ENCODE results near the gene GOLGA3. TPM values are rescaled to one million over a fixed set of nuclear protein-coding genes. Genes with fewer than 3 reads are reported as not detected.
"Not testable (repeated sequence)": the region's sequence is repeated elsewhere in the genome, so short reads cannot be mapped to it uniquely, and the experiment has no call there.

The GOLGA3 gene
- total RNA-seq, 1 donor from 2014 or later = 50.6 TPM

DNA sequence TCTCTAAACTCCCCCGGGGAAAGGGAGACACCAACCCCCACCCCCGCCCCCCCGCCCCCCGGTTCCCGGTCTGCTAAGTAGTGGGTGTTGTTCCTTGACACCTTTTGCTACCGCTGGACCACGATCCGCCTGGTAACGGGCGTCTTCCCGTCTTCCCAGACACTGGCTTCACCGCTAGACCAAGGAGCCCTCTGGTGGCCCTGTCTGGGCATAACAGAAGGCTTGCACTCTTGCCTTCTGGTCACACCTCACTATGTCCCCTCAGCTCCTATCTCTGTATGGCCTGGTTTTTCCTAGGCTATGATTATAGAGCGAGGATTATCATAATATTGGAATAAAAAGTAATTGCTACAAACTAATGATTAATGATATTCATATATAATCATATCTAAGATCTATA is 19.3 kb downstream of the GOLGA3 start:
- not testable (repeated sequence) for H3K27me3 Mint-ChIP-seq (ENCODE audit: unreplicated experiment); H3K4me3 Mint-ChIP-seq (ENCODE audit: unreplicated experiment); H3K27ac Mint-ChIP-seq (ENCODE audit: unreplicated experiment); H3K4me1 Mint-ChIP-seq (ENCODE audit: low read depth, unreplicated experiment); H3K9me3 Mint-ChIP-seq (ENCODE audit: unreplicated experiment)
- H3K36me3 Mint-ChIP-seq (ENCODE audit: unreplicated experiment) = peaks cover 18% of the 10 kb centered on the region
- peak; percentile 77 for DNase-seq
- peak; percentile 27 for TF ChIP-seq CTCF (IDR thresholded peaks at IDR 0.05; ENCODE audit: partially characterized antibody, unreplicated experiment)

- peaks cover 10% of the 10 kb centered on the region for H3K9me3 Mint-ChIP-seq (ENCODE audit: unreplicated experiment)
- H3K27ac Mint-ChIP-seq (ENCODE audit: unreplicated experiment) = peak overlapping the region; percentile 43
- peaks cover 4% of the 10 kb centered on the region for H3K27me3 Mint-ChIP-seq (ENCODE audit: unreplicated experiment)
- H3K36me3 Mint-ChIP-seq (ENCODE audit: unreplicated experiment) = peaks cover 17% of the 10 kb centered on the region
- no peak for TF ChIP-seq CTCF (IDR thresholded peaks at IDR 0.05; ENCODE audit: partially characterized antibody, unreplicated experiment)
- H3K4me3 Mint-ChIP-seq (ENCODE audit: unreplicated experiment) = no peak overlapping the region
- peaks cover 4% of the 10 kb centered on the region for H3K4me1 Mint-ChIP-seq (ENCODE audit: low read depth, unreplicated experiment)
- DNase-seq = no peak
Observed at GRCh38 chr12:132807295-132808092, 21.2 kb downstream of the GOLGA3 start.

- no peak for DNase-seq
- Mint-ChIP-seq H3K4me1 (ENCODE audit: low read depth, unreplicated experiment) (peaks cover 4% of the 10 kb centered on the region), H3K27me3 (ENCODE audit: unreplicated experiment) (peaks cover 4% of the 10 kb centered on the region), H3K27ac (ENCODE audit: unreplicated experiment) (peak overlapping the region; percentile 43), H3K9me3 (ENCODE audit: unreplicated experiment) (peaks cover 10% of the 10 kb centered on the region), H3K36me3 (ENCODE audit: unreplicated experiment) (peaks cover 13% of the 10 kb centered on the region), H3K4me3 (ENCODE audit: unreplicated experiment) (no peak overlapping the region)
- no peak for TF ChIP-seq CTCF (IDR thresholded peaks at IDR 0.05; ENCODE audit: partially characterized antibody, unreplicated experiment)
Observed at GRCh38 chr12:132806857-132807256, 21.8 kb downstream of the GOLGA3 start.

- Mint-ChIP-seq H3K4me1 (ENCODE audit: low read depth, unreplicated experiment) (peaks cover 4% of the 10 kb centered on the region), H3K27ac (ENCODE audit: unreplicated experiment) (no peak overlapping the region), H3K27me3 (ENCODE audit: unreplicated experiment) (peaks cover 4% of the 10 kb centered on the region), H3K9me3 (ENCODE audit: unreplicated experiment) (peaks cover 8% of the 10 kb centered on the region), H3K4me3 (ENCODE audit: unreplicated experiment) (no peak overlapping the region), H3K36me3 (ENCODE audit: unreplicated experiment) (peaks cover 7% of the 10 kb centered on the region)
- DNase-seq = no peak
- no peak for TF ChIP-seq CTCF (IDR thresholded peaks at IDR 0.05; ENCODE audit: partially characterized antibody, unreplicated experiment)
Observed at GRCh38 chr12:132804426-132804861, 24.2 kb downstream of the GOLGA3 start.

DNA sequence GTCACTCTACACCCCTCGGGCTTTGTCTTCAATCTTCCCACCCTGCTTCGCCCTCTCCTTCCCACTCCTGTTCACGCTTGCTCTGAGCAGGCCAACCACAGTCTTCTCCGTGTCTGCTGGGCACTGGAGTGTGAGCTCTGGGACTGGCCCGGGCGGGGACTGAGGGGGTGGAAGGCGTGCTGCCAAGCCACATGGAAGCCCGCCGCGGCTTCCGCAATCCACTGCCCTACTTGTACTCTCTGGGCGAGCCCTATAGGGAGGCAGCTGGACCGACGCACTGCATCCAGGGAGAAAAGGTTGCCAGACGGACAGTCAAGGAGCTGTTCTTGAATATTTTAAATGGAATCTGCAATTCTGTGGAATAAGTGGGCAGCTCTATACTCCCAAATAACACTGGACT is 24.8 kb downstream of the GOLGA3 start:
- H3K36me3 Mint-ChIP-seq (ENCODE audit: unreplicated experiment) = peaks cover 7% of the 10 kb centered on the region
- no peak overlapping the region for H3K27ac Mint-ChIP-seq (ENCODE audit: unreplicated experiment)
- peaks cover 4% of the 10 kb centered on the region for H3K27me3 Mint-ChIP-seq (ENCODE audit: unreplicated experiment)
- H3K9me3 Mint-ChIP-seq (ENCODE audit: unreplicated experiment) = peaks cover 8% of the 10 kb centered on the region
- no peak for TF ChIP-seq CTCF (IDR thresholded peaks at IDR 0.05; ENCODE audit: partially characterized antibody, unreplicated experiment)
- DNase-seq = no peak
- no peak overlapping the region for H3K4me3 Mint-ChIP-seq (ENCODE audit: unreplicated experiment)
- H3K4me1 Mint-ChIP-seq (ENCODE audit: low read depth, unreplicated experiment) = peaks cover 4% of the 10 kb centered on the region

Data from glutamatergic neuron (in vitro differentiated cells).